Tibial artery (tissue), 4 donors: ENCODE data around the gene CMTR1.
A peak's percentile ranks its signal among the peaks of the same experiment; 100 is the strongest.

Experiments
- DNase-seq, 2 donors: peaks; one replicate each; pipeline ENCODE4 v3.0.0-alpha.2; 2019
- H3K27ac ChIP-seq, 2 donors: fragments of 200-600 bp; sonication (generic) in 1 of 2; 1 replicate in 1 of 2; 2 replicates in 1 of 2; pipeline ENCODE4 v1.5.1; 2018 to 2019; ENCODE audit warnings: mild to moderate bottlenecking in 1 of 2
- H3K27me3 ChIP-seq, 2 donors: fragments of 200-600 bp; sonication (generic) in 1 of 2; one replicate each; pipeline versions ENCODE4 v1.5.1 to v1.6.0; 2016 to 2019
- H3K36me3 ChIP-seq, 3 donors: fragments of 200-600 bp; sonication (generic) in 2 of 3; one replicate each; pipeline ENCODE4 v1.5.1; 2016 to 2019; ENCODE audit warnings: mild to moderate bottlenecking in 2 of 3
- H3K4me1 ChIP-seq, 4 donors: fragments of 200-600 bp; sonication (generic) in 2 of 4; 1 replicate in 3 of 4; 2 replicates in 1 of 4; pipeline ENCODE4 v1.5.1; 2016 to 2019
- H3K4me3 ChIP-seq, 2 donors: fragments of 200-600 bp; sonication (generic) in 1 of 2; 1 replicate in 1 of 2; 2 replicates in 1 of 2; pipeline ENCODE4 v1.5.1; 2018 to 2019; ENCODE audit warnings: mild to moderate bottlenecking in 2 of 2
- H3K9me3 ChIP-seq, 3 donors: fragments of 200-600 bp; sonication (generic) in 1 of 3; one replicate each; pipeline ENCODE4 v1.5.1; 2016 to 2019
- intact Hi-C: fragments of 100-400 bp; cut with DNase I; formaldehyde crosslinking; loops from one replicate; pipeline ENCODE4 v1.15.0; 2023; ENCODE audit warnings: low total_unique reads
- TF ChIP-seq, protein P1 (sequence below), 2 experiments: fragments of 200-600 bp in 1 of 2; fragments of 450-650 bp in 1 of 2; IDR thresholded peaks; one replicate each; pipeline ENCODE4 v1.5.1; 2017 to 2019; ENCODE audit warnings: antibody characterized with exemption in 2 of 2, mild to moderate bottlenecking in 1 of 2, moderate library complexity in 1 of 2

Gene CMTR1

GRCh38 chr6:37426058-37426944 lies 6.7 kb upstream of the CMTR1 start:
- no peaks in the 10 kb centered on the region for H3K4me1 ChIP-seq
- no peaks in the 10 kb centered on the region for H3K27me3 ChIP-seq
- TF ChIP-seq, protein P1, sequence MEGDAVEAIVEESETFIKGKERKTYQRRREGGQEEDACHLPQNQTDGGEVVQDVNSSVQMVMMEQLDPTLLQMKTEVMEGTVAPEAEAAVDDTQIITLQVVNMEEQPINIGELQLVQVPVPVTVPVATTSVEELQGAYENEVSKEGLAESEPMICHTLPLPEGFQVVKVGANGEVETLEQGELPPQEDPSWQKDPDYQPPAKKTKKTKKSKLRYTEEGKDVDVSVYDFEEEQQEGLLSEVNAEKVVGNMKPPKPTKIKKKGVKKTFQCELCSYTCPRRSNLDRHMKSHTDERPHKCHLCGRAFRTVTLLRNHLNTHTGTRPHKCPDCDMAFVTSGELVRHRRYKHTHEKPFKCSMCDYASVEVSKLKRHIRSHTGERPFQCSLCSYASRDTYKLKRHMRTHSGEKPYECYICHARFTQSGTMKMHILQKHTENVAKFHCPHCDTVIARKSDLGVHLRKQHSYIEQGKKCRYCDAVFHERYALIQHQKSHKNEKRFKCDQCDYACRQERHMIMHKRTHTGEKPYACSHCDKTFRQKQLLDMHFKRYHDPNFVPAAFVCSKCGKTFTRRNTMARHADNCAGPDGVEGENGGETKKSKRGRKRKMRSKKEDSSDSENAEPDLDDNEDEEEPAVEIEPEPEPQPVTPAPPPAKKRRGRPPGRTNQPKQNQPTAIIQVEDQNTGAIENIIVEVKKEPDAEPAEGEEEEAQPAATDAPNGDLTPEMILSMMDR (IDR thresholded peaks at IDR 0.05), result no peak
- H3K4me3 ChIP-seq, result no peak overlapping the region
- no peak overlapping the region for H3K27ac ChIP-seq
- DNase-seq, result no peak
- no peaks in the 10 kb centered on the region for H3K9me3 ChIP-seq
- no peaks in the 10 kb centered on the region for H3K36me3 ChIP-seq
- intact Hi-C loops, result no loop called here

DNA sequence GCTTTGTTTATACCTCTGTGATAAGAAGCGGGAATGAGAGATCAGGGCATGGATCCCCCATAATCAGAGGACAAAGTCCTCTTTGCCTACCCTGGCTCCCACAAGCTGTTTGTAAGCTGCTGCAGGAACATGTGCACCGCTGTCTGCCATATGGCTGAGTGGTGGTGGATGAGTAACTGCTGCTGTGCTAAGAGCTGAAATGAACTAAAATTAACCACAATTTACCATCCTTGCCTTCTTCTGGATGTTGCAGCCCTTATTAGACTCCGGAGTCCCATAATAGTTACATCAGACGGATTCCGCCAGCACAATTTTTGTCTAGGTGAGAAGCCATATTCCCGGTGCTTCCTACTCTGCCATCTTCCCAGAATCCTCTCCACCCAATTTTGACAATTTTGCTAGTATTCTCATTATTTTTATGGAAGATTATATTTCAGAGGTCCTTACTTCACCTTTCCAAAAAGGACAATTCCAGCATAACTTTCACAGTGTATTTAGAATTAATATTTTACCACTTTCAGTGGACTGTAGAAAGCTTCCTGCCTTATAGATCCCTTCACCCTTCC lies 6.0 kb upstream of the CMTR1 start:
- Histone ChIP-seq H3K4me3 (no peak overlapping the region), H3K27ac (no peak overlapping the region), H3K4me1 (no peaks in the 10 kb centered on the region), H3K9me3 (no peaks in the 10 kb centered on the region), H3K27me3 (no peaks in the 10 kb centered on the region), H3K36me3 (no peaks in the 10 kb centered on the region)
- intact Hi-C loops, result no loop called here
- TF ChIP-seq, protein P1 (IDR thresholded peaks at IDR 0.05), result no peak
- no peak for DNase-seq

DNA sequence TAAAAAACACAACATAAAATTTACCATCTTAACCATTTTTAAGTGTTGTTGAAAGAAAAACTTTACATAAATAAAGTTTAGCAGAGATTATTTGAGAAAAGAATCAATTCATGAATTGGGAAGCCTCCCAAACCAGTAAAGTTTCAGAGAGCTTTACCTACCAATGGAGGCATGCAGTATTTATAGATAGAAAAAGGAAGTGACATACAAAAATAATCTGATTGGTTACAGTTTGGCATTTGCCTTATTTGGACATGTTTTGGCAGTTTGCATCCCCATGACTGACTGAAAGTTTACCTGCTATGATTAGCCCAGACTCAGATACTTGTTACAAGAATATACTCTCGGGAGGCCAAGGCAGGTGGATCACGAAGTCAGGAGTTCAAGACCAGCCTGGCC lies 3.7 kb upstream of the CMTR1 start:
- intact Hi-C loops, result no loop called here
- DNase-seq, result no peak
- Histone ChIP-seq H3K9me3 (no peaks in the 10 kb centered on the region), H3K27me3 (no peaks in the 10 kb centered on the region), H3K4me1 (peaks cover 0 to 14% (median 10%) of the 10 kb centered on the region in 4 donors), H3K27ac (no peak overlapping the region), H3K36me3 (no peaks in the 10 kb centered on the region), H3K4me3 (no peak overlapping the region)
- TF ChIP-seq, protein P1 (IDR thresholded peaks at IDR 0.05), result no peak

DNA sequence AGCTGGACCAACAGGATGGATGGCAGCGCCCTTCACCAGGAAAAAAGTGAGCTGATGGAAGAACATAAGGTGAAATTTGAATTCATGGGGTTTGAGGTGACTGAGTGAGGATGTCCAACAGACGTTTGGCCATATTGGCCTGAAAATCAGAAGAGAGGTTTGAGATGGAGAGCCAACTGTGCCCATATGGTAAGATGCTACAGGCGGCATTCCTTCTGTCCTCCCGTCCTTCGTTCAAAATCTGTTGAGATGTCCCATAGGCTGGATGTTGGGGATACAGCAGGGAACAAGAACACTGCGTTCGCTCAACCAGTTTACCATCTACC lies 468 bp upstream of the CMTR1 start:
- Histone ChIP-seq H3K27ac (peak overlapping the region; percentile 92 to 96), H3K4me3 (peak overlapping the region; percentile 96 to 97), H3K9me3 (no peaks in the 10 kb centered on the region), H3K4me1 (peaks cover 0 to 18% (median 14%) of the 10 kb centered on the region in 4 donors), H3K27me3 (no peaks in the 10 kb centered on the region), H3K36me3 (peaks cover 15 to 22% (median 16%) of the 10 kb centered on the region in 3 donors)
- intact Hi-C loops, result no loop called here
- TF ChIP-seq, protein P1 (IDR thresholded peaks at IDR 0.05), result no peak
- no peak for DNase-seq

GRCh38 chr6:37433657-37434271 lies 743 bp downstream of the CMTR1 start:
- intact Hi-C loops, result no loop called here
- DNase-seq, result no peak
- Histone ChIP-seq H3K4me1 (peaks cover 0 to 18% (median 14%) of the 10 kb centered on the region in 4 donors), H3K9me3 (no peaks in the 10 kb centered on the region), H3K4me3 (peak overlapping the region; percentile 96 to 97), H3K36me3 (peaks cover 15 to 34% (median 28%) of the 10 kb centered on the region in 3 donors), H3K27ac (peak overlapping the region; percentile 92 to 96), H3K27me3 (no peaks in the 10 kb centered on the region)
- TF ChIP-seq, protein P1 (IDR thresholded peaks at IDR 0.05), result no peak
